ENCODE measurements around the gene ARHGAP15.

GRCh38 chr2:143469323-143469722 is 340.1 kb downstream of the ARHGAP15 start:
- TF ChIP-seq POLR2AphosphoS5 (IDR thresholded peaks at IDR 0.05; ENCODE audit: low read depth) (no peak), CTCF (conservative IDR thresholded peaks at IDR 0.05; ENCODE audit: low read depth in 2 of 2) (no peak), REST (IDR thresholded peaks at IDR 0.05; ENCODE audit: unreplicated experiment) (no peak), EZH2 (IDR thresholded peaks at IDR 0.05; ENCODE audit: low read depth, unreplicated experiment) (no peak), ZNF331 (CRISPR knock-in tag; IDR thresholded peaks at IDR 0.05; ENCODE audit: low read depth) (no peak), CREB1 (CRISPR knock-in tag; IDR thresholded peaks at IDR 0.05; ENCODE audit: low read depth) (no peak), JUNB (IDR thresholded peaks at IDR 0.05; ENCODE audit: unreplicated experiment) (no peak), STAT1 (IDR thresholded peaks at IDR 0.05; ENCODE audit: unreplicated experiment) (no peak), EZH2phosphoT487 (IDR thresholded peaks at IDR 0.05; ENCODE audit: unreplicated experiment) (no peak), ZNF114 (CRISPR knock-in tag; IDR thresholded peaks at IDR 0.05) (no peak)

Data from GM23338 (cell line).